ENCODE measurements around the gene INPP5D. TPM values are rescaled to one million over a fixed set of nuclear protein-coding genes. Genes with fewer than 3 reads are reported as not detected.
"Not testable (repeated sequence)": the region's sequence is repeated elsewhere in the genome, so short reads cannot be mapped to it uniquely, and the experiment has no call there.

INPP5D gene
- total RNA-seq, 2 donors from 2014 or later: 163 to 184 TPM

DNA sequence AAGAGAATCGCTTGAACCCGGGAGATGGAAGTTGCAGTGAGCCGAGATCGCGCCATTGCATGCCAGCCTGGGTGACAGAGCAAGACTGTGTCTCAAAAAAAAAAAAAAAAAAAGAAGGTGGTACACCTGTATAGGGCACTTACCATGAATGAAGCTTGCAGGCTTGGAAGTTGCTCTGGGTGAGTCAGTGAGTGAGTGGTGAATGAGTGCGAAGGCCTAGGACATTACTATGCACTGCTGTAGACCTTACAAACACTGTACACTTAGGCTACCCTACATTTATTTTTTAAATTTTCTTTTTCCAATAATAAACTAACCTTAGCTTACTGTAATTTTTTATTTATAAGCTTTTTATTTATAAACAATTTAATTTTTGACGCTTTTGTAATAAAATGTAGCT lies 113.0 kb downstream of the INPP5D start:
- H3K36me3 Mint-ChIP-seq (ENCODE audit: low read depth): peaks cover 23% of the 10 kb centered on the region

DNA sequence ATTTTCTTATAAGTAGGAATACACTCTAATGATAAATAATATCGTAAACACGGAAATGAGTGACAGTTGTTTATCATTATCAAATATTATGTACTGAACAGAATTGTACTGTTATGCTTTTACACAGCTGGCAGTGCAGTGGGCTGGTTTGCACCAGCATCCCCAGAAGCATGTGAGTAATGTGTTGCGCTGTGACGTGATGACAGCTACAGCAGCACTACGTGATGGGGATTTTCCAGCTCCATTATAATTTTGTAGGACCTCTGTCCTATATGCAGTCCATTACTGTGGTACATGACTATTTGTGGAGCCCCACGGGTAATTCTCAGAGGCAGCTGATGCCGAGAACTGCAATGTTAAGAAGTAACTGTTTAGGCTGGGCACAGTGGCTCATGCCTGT lies 114.0 kb downstream of the INPP5D start:
- H3K9me3 ChIP-seq (ENCODE audit: control insufficient read depth, low read length, poor library complexity, severe bottlenecking): no peaks in the 10 kb centered on the region
- H3K4me1 Mint-ChIP-seq: peaks cover 8% of the 10 kb centered on the region
- H3K4me3 Mint-ChIP-seq: no peak overlapping the region
- peaks cover 24% of the 10 kb centered on the region for H3K36me3 Mint-ChIP-seq (ENCODE audit: low read depth)
- ATAC-seq: no peak
- no peak overlapping the region for H3K27ac Mint-ChIP-seq
- no peaks in the 10 kb centered on the region for H3K27me3 Mint-ChIP-seq
- no peak for DNase-seq

More for the DNA sequence above, 113.0 kb downstream of the INPP5D start:
- no peak for DNase-seq
- H3K27me3 Mint-ChIP-seq: no peaks in the 10 kb centered on the region
- no peaks in the 10 kb centered on the region for H3K9me3 ChIP-seq (ENCODE audit: control insufficient read depth, low read length, poor library complexity, severe bottlenecking)
- no peak for ATAC-seq
- no peak overlapping the region for H3K4me3 Mint-ChIP-seq
- H3K27ac Mint-ChIP-seq: no peak overlapping the region
- peaks cover 9% of the 10 kb centered on the region for H3K4me1 Mint-ChIP-seq

DNA sequence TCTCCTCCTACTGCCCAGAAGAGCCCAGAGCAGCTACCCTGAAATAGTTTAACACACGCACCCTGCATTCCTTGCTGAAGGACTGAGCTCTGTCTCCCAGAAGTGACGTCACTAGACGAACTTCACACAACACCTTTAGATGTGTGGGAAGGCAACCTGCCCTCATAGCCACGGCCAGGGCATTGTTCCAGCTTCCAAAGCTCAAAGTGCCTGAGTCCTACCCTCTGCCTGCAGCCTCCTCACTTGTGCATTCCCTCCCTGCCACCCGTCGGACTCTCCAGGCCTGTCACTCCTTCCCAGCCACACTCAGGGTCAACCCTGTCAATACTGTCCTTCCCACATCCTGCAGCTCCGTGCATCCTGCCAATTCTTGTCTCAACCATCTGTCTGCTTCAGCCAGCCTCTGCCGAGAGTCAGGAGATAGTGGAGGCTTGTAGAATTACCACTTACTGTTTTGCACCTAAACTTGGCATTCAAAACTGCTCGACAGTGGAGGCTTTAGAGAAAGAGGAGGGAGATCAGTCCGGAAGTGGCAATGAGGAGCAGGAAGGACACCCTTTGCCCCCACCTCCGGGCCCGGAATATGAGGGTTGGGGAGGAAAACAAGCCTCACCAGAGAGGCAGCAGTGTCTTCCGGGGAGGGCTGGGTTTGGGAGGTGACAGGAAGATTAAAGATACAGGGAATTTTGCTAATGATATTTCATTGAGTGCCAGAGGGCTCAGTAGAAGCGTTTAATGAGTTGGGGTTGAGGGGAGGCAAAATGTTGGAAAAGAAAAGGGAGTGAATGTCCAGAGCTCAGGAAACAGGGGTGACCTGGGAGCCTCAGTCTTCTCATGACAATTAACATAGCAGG lies 119.1 kb downstream of the INPP5D start:
- ATAC-seq (no peak), DNase-seq (no peak)
- no peaks in the 10 kb centered on the region for H3K9me3 ChIP-seq (ENCODE audit: control insufficient read depth, low read length, poor library complexity, severe bottlenecking)
- Mint-ChIP-seq H3K4me3 (no peak overlapping the region), H3K27me3 (no peaks in the 10 kb centered on the region), H3K4me1 (peaks cover 11% of the 10 kb centered on the region), H3K36me3 (ENCODE audit: low read depth) (peaks cover 29% of the 10 kb centered on the region), H3K27ac (peak overlapping the region; percentile 43)

DNA sequence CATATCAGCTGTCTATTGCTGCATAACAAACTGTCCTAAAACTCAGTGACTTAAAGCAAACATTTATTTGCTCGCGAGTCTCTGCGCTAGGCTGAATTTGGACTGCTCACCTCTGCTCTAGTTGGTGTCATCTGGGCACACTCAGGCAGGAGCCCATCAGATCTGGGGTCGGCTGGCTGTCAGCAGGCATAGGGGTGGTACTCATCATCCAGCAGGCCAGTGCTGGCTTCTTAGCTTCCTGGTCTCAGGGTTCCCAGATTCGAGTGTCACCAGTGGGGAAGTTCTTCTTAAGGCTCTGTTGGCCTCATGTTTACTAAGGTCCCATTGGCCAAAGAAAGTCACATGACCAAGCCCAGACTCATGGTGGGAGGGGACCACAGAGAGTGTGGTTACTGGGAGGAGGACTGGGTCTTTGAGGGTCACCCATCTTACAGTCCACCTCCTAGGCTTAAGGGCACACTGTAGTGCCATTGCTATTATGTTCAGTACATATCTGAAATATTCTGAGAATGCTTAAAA lies 119.8 kb downstream of the INPP5D start:
- no peaks in the 10 kb centered on the region for H3K9me3 ChIP-seq (ENCODE audit: control insufficient read depth, low read length, poor library complexity, severe bottlenecking)
- H3K36me3 Mint-ChIP-seq (ENCODE audit: low read depth): peaks cover 29% of the 10 kb centered on the region
- H3K4me1 Mint-ChIP-seq: peaks cover 11% of the 10 kb centered on the region
- H3K27ac Mint-ChIP-seq: peak overlapping the region; percentile 43
- no peak overlapping the region for H3K4me3 Mint-ChIP-seq
- DNase-seq (no peak), ATAC-seq (peak; percentile 20)
- no peaks in the 10 kb centered on the region for H3K27me3 Mint-ChIP-seq

DNA sequence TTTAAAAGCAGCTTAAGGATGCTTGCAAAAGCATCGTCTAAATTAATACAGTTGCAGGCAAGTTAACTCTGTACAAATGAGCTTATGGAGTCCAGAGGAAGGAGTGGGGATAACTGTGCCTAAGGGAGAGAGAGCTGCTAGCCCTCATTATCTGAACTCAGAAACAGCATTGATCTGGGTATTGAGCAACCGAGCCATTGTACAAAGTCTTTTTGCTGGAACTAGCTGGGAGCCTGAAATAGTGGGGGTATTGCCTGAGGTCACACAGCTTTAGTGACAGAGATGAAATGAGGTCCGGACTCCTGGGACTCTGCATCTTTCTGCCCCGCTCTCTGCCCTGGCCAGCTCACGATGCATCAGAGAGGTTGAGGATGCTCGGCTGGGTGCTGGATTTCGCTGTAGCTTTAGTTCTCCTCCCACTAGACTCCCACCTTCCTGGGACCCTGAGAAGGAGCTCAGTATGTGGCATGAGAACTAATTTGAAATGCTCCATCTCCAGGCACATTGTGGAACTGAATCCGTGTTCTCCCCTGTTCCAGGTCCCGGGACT lies 123.8 kb downstream of the INPP5D start:
- Mint-ChIP-seq H3K27ac (peak overlapping the region; percentile 21), H3K4me1 (peaks cover 11% of the 10 kb centered on the region), H3K27me3 (no peaks in the 10 kb centered on the region), H3K4me3 (no peak overlapping the region), H3K36me3 (ENCODE audit: low read depth) (peaks cover 18% of the 10 kb centered on the region)
- H3K9me3 ChIP-seq (ENCODE audit: control insufficient read depth, low read length, poor library complexity, severe bottlenecking): no peaks in the 10 kb centered on the region
- ATAC-seq (no peak), DNase-seq (no peak)

DNA sequence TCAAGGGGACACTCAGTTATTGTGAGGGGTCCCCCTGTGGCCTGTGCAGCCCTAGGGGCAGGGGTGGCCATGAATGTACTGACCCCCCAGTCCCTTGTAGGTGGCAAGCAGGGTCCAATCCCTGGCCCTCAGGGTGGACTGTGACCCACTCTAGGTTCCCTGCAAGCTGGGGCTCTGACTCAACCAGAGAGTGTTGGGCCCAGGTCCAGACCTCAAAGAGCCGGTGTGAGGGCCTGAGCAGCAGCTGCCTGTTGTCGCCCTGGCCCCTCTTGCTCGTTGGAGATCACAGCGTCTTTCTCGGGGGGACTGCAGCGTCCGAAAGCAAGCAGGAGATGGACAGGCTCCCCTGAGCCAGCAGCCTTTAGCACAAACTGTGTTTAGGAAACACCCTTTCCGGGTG lies 124.5 kb downstream of the INPP5D start:
- Mint-ChIP-seq H3K4me1 (peaks cover 7% of the 10 kb centered on the region), H3K27me3 (no peaks in the 10 kb centered on the region), H3K36me3 (ENCODE audit: low read depth) (peaks cover 14% of the 10 kb centered on the region), H3K27ac (peak overlapping the region; percentile 21), H3K4me3 (no peak overlapping the region)
- ATAC-seq: no peak
- no peak for DNase-seq
- H3K9me3 ChIP-seq (ENCODE audit: control insufficient read depth, low read length, poor library complexity, severe bottlenecking): no peaks in the 10 kb centered on the region

DNA sequence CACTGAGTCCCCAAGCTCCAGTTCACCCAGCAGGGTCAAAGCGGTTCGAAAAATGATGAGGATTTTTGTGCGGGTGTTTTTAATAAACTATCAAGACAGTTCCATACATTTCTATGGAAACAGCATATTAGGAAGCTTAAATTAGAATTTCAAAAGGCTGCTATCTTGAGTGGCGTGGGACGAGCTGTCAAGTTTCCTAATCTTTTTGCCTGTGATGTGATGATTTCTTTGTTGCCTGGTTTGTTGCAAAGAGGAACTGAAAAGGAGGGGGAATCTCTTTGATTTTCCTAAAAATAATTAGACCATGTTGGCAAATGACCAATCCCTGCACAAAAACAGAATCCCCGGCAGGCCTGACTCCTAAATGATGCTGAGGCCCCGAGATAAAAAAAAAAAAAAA lies 125.2 kb downstream of the INPP5D start:
- no peak for DNase-seq
- ATAC-seq: no peak

DNA sequence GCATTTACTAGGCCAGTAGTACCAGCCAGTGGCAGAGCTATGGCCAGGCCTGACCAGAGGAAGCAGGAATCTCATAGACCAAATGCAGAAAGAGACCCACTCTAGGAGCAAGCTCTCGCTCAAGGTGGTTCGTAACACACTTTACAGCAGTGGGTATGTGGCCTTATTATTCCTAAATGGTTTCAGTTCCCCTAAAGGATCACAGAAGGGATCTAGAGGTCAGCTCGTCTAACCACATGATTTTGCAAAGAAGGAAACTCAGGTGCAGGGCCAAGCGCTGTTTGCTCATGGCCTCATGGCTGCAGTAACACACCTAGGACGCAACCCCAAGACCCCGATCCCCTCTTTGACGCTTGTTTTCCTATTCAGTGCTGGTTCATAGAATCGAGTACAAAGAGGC lies 125.8 kb downstream of the INPP5D start:
- no peak overlapping the region for H3K27ac Mint-ChIP-seq
- no peak overlapping the region for H3K4me3 Mint-ChIP-seq
- H3K9me3 ChIP-seq (ENCODE audit: control insufficient read depth, low read length, poor library complexity, severe bottlenecking): no peaks in the 10 kb centered on the region
- no peaks in the 10 kb centered on the region for H3K27me3 Mint-ChIP-seq
- H3K36me3 Mint-ChIP-seq (ENCODE audit: low read depth): peaks cover 20% of the 10 kb centered on the region
- H3K4me1 Mint-ChIP-seq: peaks cover 9% of the 10 kb centered on the region
- ATAC-seq (peak; percentile 21), DNase-seq (no peak)

More for the DNA sequence above, 125.2 kb downstream of the INPP5D start:
- Mint-ChIP-seq H3K4me1 (peaks cover 7% of the 10 kb centered on the region), H3K4me3 (no peak overlapping the region), H3K27ac (no peak overlapping the region), H3K27me3 (no peaks in the 10 kb centered on the region), H3K36me3 (ENCODE audit: low read depth) (peaks cover 17% of the 10 kb centered on the region)
- H3K9me3 ChIP-seq (ENCODE audit: control insufficient read depth, low read length, poor library complexity, severe bottlenecking): no peaks in the 10 kb centered on the region

DNA sequence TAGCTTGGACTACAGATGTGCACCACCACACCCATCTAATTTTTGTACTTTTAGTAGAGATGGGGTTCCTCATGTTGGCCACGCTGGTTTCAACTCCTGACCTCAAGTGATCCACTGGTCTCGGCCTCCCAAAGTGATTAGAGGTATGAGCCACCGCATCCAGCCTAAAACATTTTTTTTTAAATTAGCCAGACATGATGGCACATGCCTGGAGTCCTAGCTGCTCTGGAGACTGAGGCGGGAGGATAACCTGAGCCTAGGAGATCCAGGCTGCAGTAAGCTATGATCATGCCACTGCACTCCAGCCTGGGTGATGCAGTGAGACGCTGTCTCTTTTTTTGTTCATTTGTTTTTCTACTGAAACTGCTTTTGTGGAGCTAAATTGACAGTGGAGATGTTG lies 126.7 kb downstream of the INPP5D start:
- Mint-ChIP-seq H3K4me3 (no peak overlapping the region), H3K4me1 (peaks cover 7% of the 10 kb centered on the region), H3K36me3 (ENCODE audit: low read depth) (peaks cover 20% of the 10 kb centered on the region), H3K27me3 (no peaks in the 10 kb centered on the region), H3K27ac (no peak overlapping the region)
- H3K9me3 ChIP-seq (ENCODE audit: control insufficient read depth, low read length, poor library complexity, severe bottlenecking): no peaks in the 10 kb centered on the region
- DNase-seq (no peak), ATAC-seq (no peak)

DNA sequence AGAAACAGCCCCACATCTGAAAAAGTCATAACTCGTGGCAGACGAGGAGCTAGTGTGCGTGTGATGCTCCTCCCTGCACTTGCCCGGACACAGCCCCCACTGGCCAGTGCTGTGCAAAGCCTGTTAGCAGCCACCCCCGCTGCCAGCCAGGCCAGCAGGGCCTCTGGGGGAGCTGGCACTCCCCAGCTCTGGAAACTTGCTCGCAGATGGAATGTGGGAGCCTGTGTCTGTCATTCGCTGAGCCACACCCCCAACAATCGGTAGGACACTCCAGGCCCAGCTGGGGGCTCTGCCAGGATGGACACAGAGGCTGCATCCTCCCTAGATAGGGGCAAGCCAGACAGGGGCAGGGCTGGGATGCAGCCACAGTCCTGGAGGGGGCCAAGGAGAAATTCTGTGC lies 128.9 kb downstream of the INPP5D start:
- Mint-ChIP-seq H3K27ac (no peak overlapping the region), H3K4me1 (peaks cover 4% of the 10 kb centered on the region)

DNA sequence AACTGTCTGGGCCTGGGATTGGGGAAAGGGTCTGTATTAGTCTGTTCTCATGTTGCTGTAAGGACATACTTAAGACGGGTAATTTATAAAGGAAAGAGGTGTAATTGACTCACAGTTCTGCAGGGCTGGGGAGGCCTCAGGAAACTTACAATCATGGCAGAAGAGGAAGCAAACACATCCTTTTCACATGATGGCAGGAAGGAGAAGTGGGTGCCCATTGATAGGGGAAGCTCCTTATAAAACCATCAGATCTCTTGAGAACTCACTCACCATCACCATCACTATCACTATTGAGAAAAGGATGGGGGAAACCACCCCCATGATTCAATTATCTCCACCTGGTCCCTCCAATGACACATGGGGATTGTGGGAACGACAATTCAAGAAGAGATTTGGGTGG lies 130.9 kb downstream of the INPP5D start:
- H3K27me3 Mint-ChIP-seq; H3K4me3 Mint-ChIP-seq; DNase-seq; H3K9me3 ChIP-seq (ENCODE audit: control insufficient read depth, low read length, poor library complexity, severe bottlenecking); H3K4me1 Mint-ChIP-seq; ATAC-seq: not testable (repeated sequence)
- H3K36me3 Mint-ChIP-seq (ENCODE audit: low read depth): peaks cover 17% of the 10 kb centered on the region
- peak overlapping the region; percentile 67 for H3K27ac Mint-ChIP-seq

More for the DNA sequence above, 128.9 kb downstream of the INPP5D start:
- Mint-ChIP-seq H3K36me3 (ENCODE audit: low read depth) (peaks cover 17% of the 10 kb centered on the region), H3K27me3 (no peaks in the 10 kb centered on the region), H3K4me3 (no peak overlapping the region)
- DNase-seq (no peak), ATAC-seq (no peak)
- H3K9me3 ChIP-seq (ENCODE audit: control insufficient read depth, low read length, poor library complexity, severe bottlenecking): no peaks in the 10 kb centered on the region

DNA sequence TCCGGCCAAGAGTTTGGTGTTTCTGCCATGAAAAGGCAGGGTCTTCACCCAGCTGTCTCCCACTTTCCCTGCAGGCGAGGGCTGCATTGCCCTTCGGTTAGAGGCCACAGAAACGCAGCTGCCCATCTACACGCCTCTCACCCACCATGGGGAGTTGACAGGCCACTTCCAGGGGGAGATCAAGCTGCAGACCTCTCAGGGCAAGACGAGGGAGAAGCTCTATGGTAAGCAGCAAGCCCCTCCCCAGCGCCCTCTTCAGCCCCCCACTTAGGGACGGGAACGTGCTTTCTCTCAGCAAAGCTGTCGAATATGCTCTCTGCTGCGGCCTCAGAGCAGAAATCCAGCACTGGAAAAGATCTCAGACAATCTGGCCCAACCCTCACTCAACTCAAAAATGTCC lies 133.6 kb downstream of the INPP5D start:
- H3K27me3 Mint-ChIP-seq: no peaks in the 10 kb centered on the region
- no peak overlapping the region for H3K4me3 Mint-ChIP-seq
- no peaks in the 10 kb centered on the region for H3K9me3 ChIP-seq (ENCODE audit: control insufficient read depth, low read length, poor library complexity, severe bottlenecking)
- H3K27ac Mint-ChIP-seq: peak overlapping the region; percentile 39
- peaks cover 20% of the 10 kb centered on the region for H3K36me3 Mint-ChIP-seq (ENCODE audit: low read depth)
- no peak for DNase-seq
- peaks cover 7% of the 10 kb centered on the region for H3K4me1 Mint-ChIP-seq
- ATAC-seq: no peak

DNA sequence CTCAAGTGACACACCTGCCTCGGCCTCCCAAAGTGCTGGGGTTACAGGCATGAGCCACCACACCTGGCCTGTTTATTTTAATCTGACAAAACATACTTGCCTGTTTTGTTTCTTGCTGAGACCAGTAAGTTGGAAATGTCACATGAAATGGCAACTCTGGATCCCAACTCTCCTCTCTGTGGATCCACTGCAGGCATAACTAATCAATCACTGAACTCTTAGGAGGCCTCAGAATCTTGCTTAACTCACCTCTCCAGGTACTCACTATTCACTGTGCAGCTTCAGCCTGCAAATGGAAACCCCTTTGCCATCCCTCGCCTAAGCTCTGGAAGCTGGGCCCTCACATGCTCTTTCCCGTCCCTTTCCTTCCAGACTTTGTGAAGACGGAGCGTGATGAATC lies 134.9 kb downstream of the INPP5D start:
- no peak overlapping the region for H3K27ac Mint-ChIP-seq
- no peak for DNase-seq

More for the DNA sequence above, 134.9 kb downstream of the INPP5D start:
- Mint-ChIP-seq H3K4me3 (no peak overlapping the region), H3K27me3 (no peaks in the 10 kb centered on the region), H3K4me1 (peaks cover 7% of the 10 kb centered on the region), H3K36me3 (ENCODE audit: low read depth) (peaks cover 16% of the 10 kb centered on the region)
- H3K9me3 ChIP-seq (ENCODE audit: control insufficient read depth, low read length, poor library complexity, severe bottlenecking): no peaks in the 10 kb centered on the region
- ATAC-seq: no peak

Measured in T-helper 17 cell (primary cell).